ENCODE data around the gene LDHAL6B. TPM values are rescaled to one million over a fixed set of nuclear protein-coding genes. Genes with fewer than 3 reads are reported as not detected.

The LDHAL6B gene
- total and polyA plus RNA-seq, 5 donors from 2014 or later = not detected

DNA sequence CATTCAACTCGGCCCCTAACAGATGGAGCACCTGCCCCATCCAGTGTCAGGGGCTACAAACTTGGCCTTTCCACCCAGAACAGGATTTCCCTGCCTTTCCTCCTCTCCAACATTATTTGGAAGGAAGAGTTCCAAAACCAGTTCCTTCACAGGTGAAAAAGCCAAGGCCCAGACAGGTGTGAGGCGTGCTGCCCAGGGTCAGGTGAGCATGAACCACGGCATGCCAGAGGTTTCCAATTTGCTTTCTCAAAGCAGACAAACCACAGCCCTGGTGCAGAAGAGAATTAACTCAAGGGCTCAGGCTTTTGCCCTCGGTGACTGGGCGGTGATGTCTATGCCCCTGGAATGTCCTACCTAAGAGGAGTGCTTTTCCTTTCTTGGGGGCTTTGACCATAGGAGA lies 43.2 kb downstream of the LDHAL6B start:
- Histone ChIP-seq H3K4me3 (ENCODE audit: low read depth, low read length) (no peak overlapping the region), H3K4me1 (ENCODE audit: control insufficient read depth, insufficient read depth, low read length, poor library complexity, severe bottlenecking) (peaks cover 21% of the 10 kb centered on the region), H3K9me3 (ENCODE audit: control insufficient read depth in 2 of 2, low read length in 2 of 2) (no peaks in the 10 kb centered on the region), H3K27me3 (ENCODE audit: control insufficient read depth, insufficient read depth, low read length) (no peaks in the 10 kb centered on the region), H3K36me3 (ENCODE audit: control insufficient read depth, insufficient read depth, low read length) (no peaks in the 10 kb centered on the region), H3K27ac (ENCODE audit: insufficient read depth, low read length, poor library complexity, severe bottlenecking) (peak overlapping the region; percentile 33)
- Mint-ChIP-seq H3K4me1 (peaks cover 6 to 40% (median 23%) of the 10 kb centered on the region in 4 donors), H3K36me3 (no peaks in the 10 kb centered on the region), H3K4me3 (no peak overlapping the region), H3K27me3 (no peaks in the 10 kb centered on the region), H3K9me3 (no peaks in the 10 kb centered on the region), H3K27ac (peak overlapping the region in 2 of 3 donors; percentile 26 to 29)
- DNase-seq = no peak
- no peak for ATAC-seq (ENCODE audit: low read depth in 2 of 2)

DNA sequence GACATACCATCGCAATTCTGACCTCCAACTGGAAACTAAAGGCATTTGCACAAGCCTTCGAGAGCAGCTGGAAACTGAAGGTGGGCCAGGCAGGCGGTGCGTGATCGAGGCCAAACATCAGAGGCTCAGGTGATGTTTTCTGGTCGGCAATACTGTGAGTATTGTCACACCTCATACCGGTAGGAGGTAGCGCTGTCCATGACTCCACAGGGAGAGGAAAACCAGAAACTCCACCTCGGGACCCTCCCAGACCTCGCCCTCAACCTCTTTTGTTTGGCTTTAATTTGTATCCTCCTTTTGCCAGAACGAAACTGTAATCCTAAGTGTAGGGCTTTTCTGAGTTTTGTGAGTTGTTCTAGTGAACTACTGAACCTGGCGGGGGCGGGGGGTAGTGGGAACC lies 43.6 kb downstream of the LDHAL6B start:
- Mint-ChIP-seq H3K27ac (no peak overlapping the region), H3K27me3 (no peaks in the 10 kb centered on the region), H3K4me3 (no peak overlapping the region), H3K9me3 (no peaks in the 10 kb centered on the region), H3K36me3 (no peaks in the 10 kb centered on the region), H3K4me1 (peaks cover 6 to 40% (median 23%) of the 10 kb centered on the region in 4 donors)
- peak overlapping the region; percentile 15 for H3K27ac ChIP-seq (ENCODE audit: insufficient read depth, low read length, poor library complexity, severe bottlenecking)
- no peaks in the 10 kb centered on the region for H3K9me3 ChIP-seq (ENCODE audit: control insufficient read depth in 2 of 2, low read length in 2 of 2)
- ATAC-seq (ENCODE audit: low read depth in 2 of 2) (no peak), DNase-seq (no peak)
- H3K27me3 ChIP-seq (ENCODE audit: control insufficient read depth, insufficient read depth, low read length) = no peaks in the 10 kb centered on the region
- no peaks in the 10 kb centered on the region for H3K36me3 ChIP-seq (ENCODE audit: control insufficient read depth, insufficient read depth, low read length)
- no peak overlapping the region for H3K4me3 ChIP-seq (ENCODE audit: low read depth, low read length)
- H3K4me1 ChIP-seq (ENCODE audit: control insufficient read depth, insufficient read depth, low read length, poor library complexity, severe bottlenecking) = peaks cover 23% of the 10 kb centered on the region

DNA sequence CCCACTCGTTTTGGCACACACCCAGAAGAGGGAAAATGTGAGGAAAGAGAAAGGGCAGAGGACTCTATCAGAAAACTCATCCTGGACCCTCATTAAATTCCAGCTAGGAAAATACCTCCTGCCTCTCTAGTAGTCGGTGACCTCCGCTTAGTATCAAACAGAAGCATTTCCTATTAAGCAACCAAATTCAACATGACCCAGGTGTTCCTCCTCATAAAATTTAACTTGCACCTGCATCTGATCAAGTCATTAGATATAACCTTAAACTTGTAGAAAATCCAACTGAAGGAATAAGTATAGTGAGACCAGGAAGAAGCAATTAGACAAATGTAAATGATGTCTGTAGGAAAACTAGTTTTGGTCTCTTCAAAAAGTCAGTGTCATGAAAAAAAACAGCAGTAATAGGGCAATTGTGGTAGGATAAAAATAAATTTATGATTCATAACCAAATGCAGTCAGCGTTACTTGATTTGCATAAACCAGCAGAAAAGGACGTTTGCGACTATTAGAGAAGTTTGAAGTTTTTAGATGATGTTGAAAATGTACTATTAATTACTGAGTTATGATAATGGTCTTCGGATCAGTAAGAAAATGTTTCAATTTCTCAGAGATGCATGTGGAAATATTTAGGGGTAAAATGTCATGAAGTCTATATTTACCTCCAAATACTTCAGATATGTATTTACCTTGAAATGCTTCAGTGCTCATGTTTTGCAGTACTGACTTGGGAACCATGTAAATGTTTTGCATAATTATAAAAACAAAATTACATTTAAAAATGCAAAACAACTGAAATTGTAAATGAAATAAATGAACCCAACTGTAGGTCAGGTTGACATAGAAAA lies 44.6 kb downstream of the LDHAL6B start:
- DNase-seq (peak in 1 of 3 donors; percentile 37), ATAC-seq (ENCODE audit: low read depth in 2 of 2) (no peak)
- Histone ChIP-seq H3K9me3 (ENCODE audit: control insufficient read depth in 2 of 2, low read length in 2 of 2) (no peaks in the 10 kb centered on the region), H3K27me3 (ENCODE audit: control insufficient read depth, insufficient read depth, low read length) (no peaks in the 10 kb centered on the region), H3K36me3 (ENCODE audit: control insufficient read depth, insufficient read depth, low read length) (no peaks in the 10 kb centered on the region), H3K4me1 (ENCODE audit: control insufficient read depth, insufficient read depth, low read length, poor library complexity, severe bottlenecking) (peaks cover 33% of the 10 kb centered on the region), H3K27ac (ENCODE audit: insufficient read depth, low read length, poor library complexity, severe bottlenecking) (peak overlapping the region; percentile 15), H3K4me3 (ENCODE audit: low read depth, low read length) (peak overlapping the region; percentile 15)
- Mint-ChIP-seq H3K4me3 (peak overlapping the region in 3 of 4 donors; percentile 3 to 27 (median 16)), H3K36me3 (no peaks in the 10 kb centered on the region), H3K9me3 (no peaks in the 10 kb centered on the region), H3K4me1 (peaks cover 12 to 48% (median 30%) of the 10 kb centered on the region in 4 donors), H3K27me3 (no peaks in the 10 kb centered on the region), H3K27ac (peak overlapping the region in 2 of 3 donors; percentile 3 to 84)

DNA sequence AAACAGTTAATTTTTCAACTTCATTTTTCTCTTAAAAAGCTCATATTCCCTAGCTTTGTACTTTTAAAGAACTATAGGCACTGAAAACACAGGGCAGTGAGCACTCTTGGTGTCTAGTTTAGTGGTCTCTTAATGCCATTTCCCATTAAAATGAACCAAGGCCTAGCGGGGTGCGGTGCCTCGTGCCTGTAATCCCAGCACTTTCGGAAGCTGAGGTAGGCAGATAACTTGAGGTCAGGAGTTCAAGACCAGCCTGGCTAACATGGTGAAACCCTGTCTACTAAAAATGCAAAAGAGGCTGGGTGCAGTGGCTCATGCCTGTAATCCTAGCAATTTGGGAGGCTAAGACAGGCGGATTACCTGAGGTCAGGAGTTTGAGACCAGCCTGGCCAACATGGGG lies 45.5 kb downstream of the LDHAL6B start:
- H3K4me3 ChIP-seq (ENCODE audit: low read depth, low read length) = no peak overlapping the region
- H3K4me1 Mint-ChIP-seq = peaks cover 15 to 49% (median 32%) of the 10 kb centered on the region in 4 donors
- no peak for ATAC-seq (ENCODE audit: low read depth in 2 of 2)
- no peak overlapping the region for H3K4me3 Mint-ChIP-seq
- no peaks in the 10 kb centered on the region for H3K27me3 ChIP-seq (ENCODE audit: control insufficient read depth, insufficient read depth, low read length)
- H3K4me1 ChIP-seq (ENCODE audit: control insufficient read depth, insufficient read depth, low read length, poor library complexity, severe bottlenecking) = peaks cover 33% of the 10 kb centered on the region
- no peaks in the 10 kb centered on the region for H3K9me3 ChIP-seq (ENCODE audit: control insufficient read depth in 2 of 2, low read length in 2 of 2)
- no peaks in the 10 kb centered on the region for H3K9me3 Mint-ChIP-seq
- H3K36me3 Mint-ChIP-seq = no peaks in the 10 kb centered on the region
- no peaks in the 10 kb centered on the region for H3K27me3 Mint-ChIP-seq
- no peaks in the 10 kb centered on the region for H3K36me3 ChIP-seq (ENCODE audit: control insufficient read depth, insufficient read depth, low read length)
- H3K27ac ChIP-seq (ENCODE audit: insufficient read depth, low read length, poor library complexity, severe bottlenecking) = no peak overlapping the region
- no peak for DNase-seq
- H3K27ac Mint-ChIP-seq = no peak overlapping the region

DNA sequence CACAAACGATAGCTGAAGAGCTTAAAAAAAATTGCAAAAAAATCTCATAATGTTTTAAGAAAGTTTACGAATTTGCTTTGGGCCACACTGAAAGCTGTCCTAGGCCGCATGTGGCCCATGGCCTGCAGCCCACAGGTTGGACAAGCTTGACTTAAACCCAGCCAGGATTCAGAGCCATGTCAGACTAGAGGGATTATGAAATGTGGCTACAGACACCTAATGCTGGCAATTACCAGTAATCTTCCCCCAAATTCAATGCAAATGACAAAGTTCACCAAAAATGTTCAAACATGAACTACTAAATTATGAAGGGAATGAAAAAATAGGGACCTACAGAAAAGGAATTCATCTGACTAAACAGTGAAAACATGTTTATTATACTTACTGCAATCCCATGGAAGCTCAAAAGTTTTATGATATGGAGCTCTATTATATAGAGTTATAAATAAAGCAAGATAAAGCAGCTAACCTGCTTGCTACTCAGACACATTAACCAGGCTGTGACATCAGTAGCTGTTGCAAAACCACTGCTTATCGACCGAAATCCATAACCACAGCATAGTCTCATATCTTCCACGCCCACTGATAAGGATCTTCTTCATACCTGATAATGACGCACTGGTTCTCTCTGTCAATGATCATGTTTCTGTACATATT lies 49.2 kb downstream of the LDHAL6B start:
- peak overlapping the region; percentile 29 to 78 (median 43) for H3K27ac Mint-ChIP-seq
- Histone ChIP-seq H3K27ac (ENCODE audit: insufficient read depth, low read length, poor library complexity, severe bottlenecking) (peak overlapping the region; percentile 60), H3K36me3 (ENCODE audit: control insufficient read depth, insufficient read depth, low read length) (no peaks in the 10 kb centered on the region), H3K4me1 (ENCODE audit: control insufficient read depth, insufficient read depth, low read length, poor library complexity, severe bottlenecking) (peaks cover 15% of the 10 kb centered on the region), H3K27me3 (ENCODE audit: control insufficient read depth, insufficient read depth, low read length) (no peaks in the 10 kb centered on the region), H3K9me3 (ENCODE audit: control insufficient read depth in 2 of 2, low read length in 2 of 2) (no peaks in the 10 kb centered on the region), H3K4me3 (ENCODE audit: low read depth, low read length) (peak overlapping the region; percentile 4)
- H3K36me3 Mint-ChIP-seq = no peaks in the 10 kb centered on the region
- H3K4me1 Mint-ChIP-seq = peaks cover 16 to 31% (median 21%) of the 10 kb centered on the region in 4 donors
- no peaks in the 10 kb centered on the region for H3K9me3 Mint-ChIP-seq
- DNase-seq (peak; percentile 42 to 87 (median 72)), ATAC-seq (ENCODE audit: low read depth in 2 of 2) (peak; percentile 81 to 87)
- no peaks in the 10 kb centered on the region for H3K27me3 Mint-ChIP-seq
- peak overlapping the region in 2 of 4 donors; percentile 4 to 33 for H3K4me3 Mint-ChIP-seq

DNA sequence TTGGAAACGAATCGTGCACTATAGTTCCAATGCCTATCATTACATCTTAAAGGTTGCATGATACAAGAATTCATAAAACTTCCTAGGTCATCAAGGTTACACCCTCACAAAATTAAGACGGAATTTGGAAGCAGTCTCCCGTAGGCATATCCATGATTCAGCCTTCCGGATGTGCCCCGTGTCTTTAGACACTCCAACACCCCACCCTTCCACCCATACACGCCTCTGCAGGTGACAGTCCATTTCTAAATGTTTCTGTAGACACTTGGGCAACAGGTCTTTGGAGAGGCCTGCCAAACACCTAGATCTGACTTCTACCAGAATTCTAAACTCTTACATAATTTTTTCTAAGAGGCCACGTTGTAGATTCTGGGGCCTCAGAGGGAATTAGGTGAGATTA lies 49.8 kb downstream of the LDHAL6B start:
- H3K4me3 Mint-ChIP-seq = peak overlapping the region in 1 of 4 donors; percentile 4
- peak overlapping the region in 2 of 3 donors; percentile 69 to 81 for H3K27ac Mint-ChIP-seq
- Histone ChIP-seq H3K36me3 (ENCODE audit: control insufficient read depth, insufficient read depth, low read length) (no peaks in the 10 kb centered on the region), H3K4me3 (ENCODE audit: low read depth, low read length) (no peak overlapping the region), H3K4me1 (ENCODE audit: control insufficient read depth, insufficient read depth, low read length, poor library complexity, severe bottlenecking) (peaks cover 12% of the 10 kb centered on the region), H3K27ac (ENCODE audit: insufficient read depth, low read length, poor library complexity, severe bottlenecking) (no peak overlapping the region), H3K9me3 (ENCODE audit: control insufficient read depth in 2 of 2, low read length in 2 of 2) (no peaks in the 10 kb centered on the region), H3K27me3 (ENCODE audit: control insufficient read depth, insufficient read depth, low read length) (no peaks in the 10 kb centered on the region)
- H3K4me1 Mint-ChIP-seq = peaks cover 9 to 25% (median 15%) of the 10 kb centered on the region in 4 donors
- DNase-seq (no peak), ATAC-seq (ENCODE audit: low read depth in 2 of 2) (no peak)
- H3K9me3 Mint-ChIP-seq = no peaks in the 10 kb centered on the region
- no peaks in the 10 kb centered on the region for H3K27me3 Mint-ChIP-seq
- no peaks in the 10 kb centered on the region for H3K36me3 Mint-ChIP-seq

DNA sequence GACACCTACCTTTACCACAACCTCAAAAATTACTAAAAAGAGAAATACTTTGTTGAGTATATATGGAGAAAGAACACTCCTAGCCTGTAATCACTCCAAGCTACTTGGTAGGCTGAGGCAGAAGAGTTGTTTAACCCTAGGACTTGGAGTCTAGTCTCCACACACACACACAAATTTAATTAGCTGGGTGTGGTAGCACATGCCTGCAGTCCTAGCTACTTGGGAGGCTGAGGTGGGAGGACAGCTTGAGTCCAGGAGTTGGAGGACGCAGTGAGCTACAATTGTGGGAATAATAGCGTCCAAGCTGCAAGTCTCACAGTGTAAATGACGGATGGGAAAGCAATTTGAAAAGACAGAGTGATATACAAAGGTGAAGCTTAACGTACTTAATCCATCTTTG lies 50.5 kb downstream of the LDHAL6B start:
- DNase-seq = no peak
- H3K27ac ChIP-seq (ENCODE audit: insufficient read depth, low read length, poor library complexity, severe bottlenecking) = no peak overlapping the region

More for the DNA sequence above, 50.5 kb downstream of the LDHAL6B start:
- Histone ChIP-seq H3K4me1 (ENCODE audit: control insufficient read depth, insufficient read depth, low read length, poor library complexity, severe bottlenecking) (peaks cover 12% of the 10 kb centered on the region), H3K36me3 (ENCODE audit: control insufficient read depth, insufficient read depth, low read length) (no peaks in the 10 kb centered on the region), H3K9me3 (ENCODE audit: control insufficient read depth in 2 of 2, low read length in 2 of 2) (no peaks in the 10 kb centered on the region), H3K27me3 (ENCODE audit: control insufficient read depth, insufficient read depth, low read length) (no peaks in the 10 kb centered on the region), H3K4me3 (ENCODE audit: low read depth, low read length) (no peak overlapping the region)
- Mint-ChIP-seq H3K4me1 (peaks cover 9 to 25% (median 15%) of the 10 kb centered on the region in 4 donors), H3K27me3 (no peaks in the 10 kb centered on the region), H3K9me3 (no peaks in the 10 kb centered on the region), H3K36me3 (no peaks in the 10 kb centered on the region), H3K27ac (no peak overlapping the region), H3K4me3 (no peak overlapping the region)
- no peak for ATAC-seq (ENCODE audit: low read depth in 2 of 2)

Measured in CD4-positive, CD25-positive, alpha-beta regulatory T cell (primary cell).